DOHH2 (cell line): ENCODE data around the gene TRPM2.

Source experiments
- EZH2phosphoT487 ChIP-seq: fragments of 200-600 bp; sonication (generic); IDR thresholded peaks from 2 replicates; pipeline ENCODE4 v1.6.1; 2017; ENCODE audit warnings: borderline replicate concordance, mild to moderate bottlenecking, antibody characterized with exemption, low read length, moderate library complexity, mixed read lengths
- TF ChIP-seq, protein P1 (sequence below): fragments of 200-600 bp; sonication (generic); IDR thresholded peaks from one replicate; pipeline ENCODE4 v1.5.1; 2014; ENCODE audit warnings: antibody characterized with exemption, mild to moderate bottlenecking, low read depth, low read length; ENCODE audit not compliant: poor library complexity, severe bottlenecking

DNA sequence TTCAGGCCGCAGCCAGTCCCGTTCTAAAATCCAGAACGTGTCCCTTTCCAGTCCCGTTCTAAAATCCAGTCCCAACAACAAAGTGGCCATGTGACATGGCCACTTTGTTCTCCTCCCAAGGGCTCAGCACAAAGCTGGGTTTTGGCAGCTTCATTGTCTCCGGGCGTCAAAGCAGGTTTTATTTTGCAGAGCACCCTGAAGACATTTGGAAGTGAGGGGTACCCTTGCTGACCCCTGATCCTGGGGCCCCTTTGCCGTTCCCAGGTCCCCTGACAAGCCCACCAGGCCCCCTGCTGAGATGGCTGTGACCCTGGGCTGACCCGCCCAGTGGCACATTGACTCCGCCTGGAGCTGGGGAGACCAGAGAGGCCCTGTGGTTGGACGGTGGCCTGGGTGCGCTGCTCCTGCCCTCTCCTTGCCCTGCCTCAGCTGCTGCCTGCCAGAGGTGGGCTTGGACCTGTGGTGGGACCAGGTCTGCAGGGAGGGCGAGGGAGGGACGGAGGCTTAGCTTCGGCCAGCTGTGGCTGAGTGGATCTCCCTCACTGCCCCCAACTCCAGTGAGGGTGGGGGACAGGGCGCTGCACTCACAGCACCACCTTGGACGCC lies 49.3 kb upstream of the TRPM2 start:
- TF ChIP-seq, protein P1, sequence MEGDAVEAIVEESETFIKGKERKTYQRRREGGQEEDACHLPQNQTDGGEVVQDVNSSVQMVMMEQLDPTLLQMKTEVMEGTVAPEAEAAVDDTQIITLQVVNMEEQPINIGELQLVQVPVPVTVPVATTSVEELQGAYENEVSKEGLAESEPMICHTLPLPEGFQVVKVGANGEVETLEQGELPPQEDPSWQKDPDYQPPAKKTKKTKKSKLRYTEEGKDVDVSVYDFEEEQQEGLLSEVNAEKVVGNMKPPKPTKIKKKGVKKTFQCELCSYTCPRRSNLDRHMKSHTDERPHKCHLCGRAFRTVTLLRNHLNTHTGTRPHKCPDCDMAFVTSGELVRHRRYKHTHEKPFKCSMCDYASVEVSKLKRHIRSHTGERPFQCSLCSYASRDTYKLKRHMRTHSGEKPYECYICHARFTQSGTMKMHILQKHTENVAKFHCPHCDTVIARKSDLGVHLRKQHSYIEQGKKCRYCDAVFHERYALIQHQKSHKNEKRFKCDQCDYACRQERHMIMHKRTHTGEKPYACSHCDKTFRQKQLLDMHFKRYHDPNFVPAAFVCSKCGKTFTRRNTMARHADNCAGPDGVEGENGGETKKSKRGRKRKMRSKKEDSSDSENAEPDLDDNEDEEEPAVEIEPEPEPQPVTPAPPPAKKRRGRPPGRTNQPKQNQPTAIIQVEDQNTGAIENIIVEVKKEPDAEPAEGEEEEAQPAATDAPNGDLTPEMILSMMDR: no peak
- TF ChIP-seq EZH2phosphoT487: no peak
